Transverse colon (tissue), 3 donors: ENCODE data around the gene CDK19.

Experiments
- POLR2A ChIP-seq: fragments of 450-650 bp; IDR thresholded peaks from one replicate; pipeline ENCODE4 v1.6.1; 2016; ENCODE audit warnings: antibody characterized with exemption, mild to moderate bottlenecking, moderate library complexity
- TF ChIP-seq, protein P1 (sequence below), 5 experiments: fragments of 200-600 bp in 3 of 5; fragments of 450-650 bp in 2 of 5; sonication (generic) in 3 of 5; IDR thresholded peaks; 1 replicate in 2 of 5; 2 replicates in 3 of 5; pipeline ENCODE4 v1.5.1; 2016 to 2017; ENCODE audit warnings: antibody characterized with exemption in 5 of 5, inconsistent platforms in 3 of 5, mild to moderate bottlenecking in 2 of 5, moderate library complexity in 1 of 5

DNA sequence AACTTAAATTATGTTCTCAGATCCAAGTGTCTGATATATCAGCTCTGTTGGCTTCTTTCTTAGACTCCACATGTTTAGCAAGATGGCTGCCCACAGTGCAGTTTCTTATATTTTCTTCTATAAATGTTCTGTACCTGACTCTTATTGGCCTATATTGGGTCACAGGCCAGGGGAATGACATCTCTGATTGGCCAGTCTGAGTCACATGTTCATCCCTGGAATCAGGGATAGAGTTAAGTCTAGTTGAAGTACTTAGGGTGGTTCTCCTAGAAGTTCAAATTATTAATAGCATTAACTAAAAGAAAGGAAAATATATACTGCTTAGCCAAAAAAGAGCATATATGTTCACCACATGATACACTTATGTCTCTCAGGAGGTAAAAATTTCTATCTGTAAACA is 233.6 kb downstream of the CDK19 start:
- TF ChIP-seq, protein P1, sequence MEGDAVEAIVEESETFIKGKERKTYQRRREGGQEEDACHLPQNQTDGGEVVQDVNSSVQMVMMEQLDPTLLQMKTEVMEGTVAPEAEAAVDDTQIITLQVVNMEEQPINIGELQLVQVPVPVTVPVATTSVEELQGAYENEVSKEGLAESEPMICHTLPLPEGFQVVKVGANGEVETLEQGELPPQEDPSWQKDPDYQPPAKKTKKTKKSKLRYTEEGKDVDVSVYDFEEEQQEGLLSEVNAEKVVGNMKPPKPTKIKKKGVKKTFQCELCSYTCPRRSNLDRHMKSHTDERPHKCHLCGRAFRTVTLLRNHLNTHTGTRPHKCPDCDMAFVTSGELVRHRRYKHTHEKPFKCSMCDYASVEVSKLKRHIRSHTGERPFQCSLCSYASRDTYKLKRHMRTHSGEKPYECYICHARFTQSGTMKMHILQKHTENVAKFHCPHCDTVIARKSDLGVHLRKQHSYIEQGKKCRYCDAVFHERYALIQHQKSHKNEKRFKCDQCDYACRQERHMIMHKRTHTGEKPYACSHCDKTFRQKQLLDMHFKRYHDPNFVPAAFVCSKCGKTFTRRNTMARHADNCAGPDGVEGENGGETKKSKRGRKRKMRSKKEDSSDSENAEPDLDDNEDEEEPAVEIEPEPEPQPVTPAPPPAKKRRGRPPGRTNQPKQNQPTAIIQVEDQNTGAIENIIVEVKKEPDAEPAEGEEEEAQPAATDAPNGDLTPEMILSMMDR (IDR thresholded peaks at IDR 0.05), result no peak
- TF ChIP-seq POLR2A, result no peak
